CD4-positive, alpha-beta T cell treated with Interleukin-6 for 4 hours (primary cell): ENCODE data around the gene UBE2H.
"Not testable (repeated sequence)": the region's sequence is repeated elsewhere in the genome, so short reads cannot be mapped to it uniquely, and the experiment has no call there.

ENCODE experiments used
- DNase-seq: peaks from one replicate; pipeline ENCODE4 v3.0.0-alpha.2; 2020; ENCODE audit warnings: mixed read lengths

UBE2H gene

DNA sequence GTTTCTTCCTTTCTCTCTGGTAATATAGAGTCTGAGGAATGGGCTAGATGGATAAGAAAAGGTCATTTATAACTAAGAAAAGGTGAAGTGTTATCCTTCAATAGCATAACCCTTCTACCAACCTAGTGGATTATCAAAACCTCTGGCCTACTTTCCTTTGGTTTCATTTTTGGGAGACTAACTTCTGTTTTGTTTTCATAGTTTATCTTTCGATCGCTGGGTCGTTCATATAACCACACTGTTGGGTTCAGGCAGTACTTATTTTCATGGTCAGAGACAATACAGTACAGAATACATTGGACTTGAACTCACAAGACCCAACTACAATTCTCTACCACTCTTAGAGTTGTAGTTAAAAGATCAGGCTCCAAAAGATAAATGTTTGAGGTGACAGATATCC is 86.5 kb downstream of the UBE2H start:
- no peak for DNase-seq

GRCh38 chr7:129865925-129866201 is 86.9 kb downstream of the UBE2H start:
- DNase-seq = no peak

DNA sequence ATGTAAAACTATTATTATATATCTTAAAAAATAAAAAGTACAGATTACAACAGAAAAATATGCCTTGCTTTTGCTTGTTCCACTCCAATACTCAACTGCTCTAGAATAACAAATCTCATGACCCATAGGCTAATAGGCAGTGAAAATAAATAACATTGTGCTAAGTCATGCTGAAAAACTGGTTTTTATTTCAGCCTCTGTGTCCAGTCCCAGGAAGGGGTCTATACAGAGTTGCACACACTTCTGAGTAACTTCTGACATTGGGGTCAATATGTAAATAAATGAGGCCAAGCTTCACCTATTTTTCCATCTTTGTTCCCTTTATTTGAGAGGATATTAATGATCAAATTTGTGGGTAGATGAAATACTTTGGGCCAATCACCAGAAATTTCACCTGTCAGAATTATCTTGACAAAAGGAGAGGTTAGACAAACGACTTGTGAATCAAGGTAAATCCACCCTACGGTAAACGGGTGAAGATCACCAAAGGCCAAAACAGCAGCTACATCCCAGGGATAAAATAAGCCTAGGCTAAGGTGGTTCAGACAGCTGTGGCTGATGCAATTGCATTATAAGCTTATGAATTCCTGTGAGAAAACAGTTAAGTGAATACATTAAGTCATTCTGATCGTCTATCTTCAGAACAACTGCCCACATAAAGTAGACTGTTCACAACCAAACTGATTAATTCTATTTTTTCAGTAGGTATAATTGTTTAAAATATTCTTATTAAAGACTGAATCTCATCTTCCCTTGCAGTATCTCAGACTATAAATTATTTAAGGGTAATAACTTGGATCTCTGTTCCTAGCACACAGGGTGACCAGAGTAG is 87.5 kb downstream of the UBE2H start:
- no peak for DNase-seq

DNA sequence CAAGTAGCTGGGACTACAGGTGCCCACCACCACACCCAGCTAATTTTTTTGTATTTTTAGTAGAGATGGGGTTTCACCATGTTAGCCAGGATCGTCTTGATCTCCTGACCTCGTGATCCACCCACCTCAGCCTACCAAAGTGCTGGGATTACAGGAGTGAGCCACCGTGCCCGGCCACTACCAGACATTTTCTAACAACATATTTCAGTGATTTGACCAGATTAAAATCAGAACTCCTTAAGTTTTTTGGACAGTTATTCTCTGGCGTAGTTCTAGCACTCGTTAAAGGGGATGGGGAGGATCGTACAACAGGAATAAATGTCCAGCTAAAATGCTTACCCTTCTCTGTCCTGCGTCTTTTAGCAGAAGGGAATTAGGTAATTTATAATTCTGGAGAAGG is 88.1 kb downstream of the UBE2H start:
- DNase-seq = not testable (repeated sequence)

DNA sequence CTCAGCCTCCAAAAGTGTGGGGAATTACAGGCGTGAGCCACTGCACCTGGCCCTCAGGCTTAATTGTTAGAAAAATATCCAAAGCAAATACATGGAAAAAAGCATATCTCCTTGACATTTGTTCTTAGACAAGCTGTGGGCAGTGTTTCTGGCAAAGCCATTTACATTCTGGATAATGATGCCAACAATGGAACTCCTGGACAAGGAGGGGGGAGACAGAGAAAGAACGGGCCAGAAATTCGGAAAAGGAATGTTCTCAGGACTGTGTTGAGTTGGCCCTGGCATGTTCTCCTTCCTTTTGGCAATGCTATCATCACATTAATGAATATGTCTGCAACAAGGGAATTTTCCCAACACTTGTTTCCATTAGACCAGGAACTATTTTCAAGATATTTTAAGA is 88.7 kb downstream of the UBE2H start:
- DNase-seq = no peak

DNA sequence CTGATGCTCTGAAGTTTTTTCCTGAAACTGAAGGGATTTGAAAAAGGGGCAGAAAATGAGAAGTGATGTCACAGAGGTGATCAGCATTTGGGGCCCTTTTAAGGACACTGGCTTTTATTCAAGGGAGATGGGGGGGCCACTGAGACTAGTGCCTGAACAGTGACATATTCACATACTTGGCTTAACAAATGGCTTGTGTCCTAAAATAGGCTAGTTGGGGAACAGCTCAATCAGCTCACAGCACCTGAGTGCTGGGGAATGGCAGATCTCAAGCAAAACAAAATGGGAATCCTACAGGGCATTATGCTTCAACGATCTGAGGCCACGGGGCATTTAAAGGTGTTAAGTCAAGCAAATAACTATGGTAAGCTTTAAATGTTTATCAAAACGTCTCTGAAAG is 90.1 kb downstream of the UBE2H start:
- DNase-seq = no peak

GRCh38 chr7:129860784-129861183 is 92.0 kb downstream of the UBE2H start:
- not testable (repeated sequence) for DNase-seq

DNA sequence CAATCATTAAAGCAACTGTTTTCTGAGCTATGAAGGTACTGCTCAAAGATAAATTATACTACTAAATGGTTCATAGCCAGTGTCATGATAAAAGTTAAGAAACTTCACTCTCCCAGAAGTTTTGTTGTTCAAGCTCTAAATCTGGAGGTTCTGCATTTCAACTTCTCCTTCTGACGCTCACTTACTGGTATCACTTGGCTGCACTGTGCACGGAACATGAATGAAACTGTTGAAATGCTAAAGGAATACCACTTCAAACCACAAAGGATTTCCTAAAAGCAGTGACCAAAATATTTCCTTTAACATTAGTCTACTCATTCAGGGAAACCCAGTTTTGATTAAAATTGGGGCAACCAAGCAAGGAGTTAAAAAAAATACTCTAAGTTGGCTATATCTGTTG is 93.6 kb downstream of the UBE2H start:
- no peak for DNase-seq

GRCh38 chr7:129858490-129858889 is 94.3 kb downstream of the UBE2H start:
- no peak for DNase-seq

GRCh38 chr7:129857313-129857712 is 95.4 kb downstream of the UBE2H start:
- no peak for DNase-seq

DNA sequence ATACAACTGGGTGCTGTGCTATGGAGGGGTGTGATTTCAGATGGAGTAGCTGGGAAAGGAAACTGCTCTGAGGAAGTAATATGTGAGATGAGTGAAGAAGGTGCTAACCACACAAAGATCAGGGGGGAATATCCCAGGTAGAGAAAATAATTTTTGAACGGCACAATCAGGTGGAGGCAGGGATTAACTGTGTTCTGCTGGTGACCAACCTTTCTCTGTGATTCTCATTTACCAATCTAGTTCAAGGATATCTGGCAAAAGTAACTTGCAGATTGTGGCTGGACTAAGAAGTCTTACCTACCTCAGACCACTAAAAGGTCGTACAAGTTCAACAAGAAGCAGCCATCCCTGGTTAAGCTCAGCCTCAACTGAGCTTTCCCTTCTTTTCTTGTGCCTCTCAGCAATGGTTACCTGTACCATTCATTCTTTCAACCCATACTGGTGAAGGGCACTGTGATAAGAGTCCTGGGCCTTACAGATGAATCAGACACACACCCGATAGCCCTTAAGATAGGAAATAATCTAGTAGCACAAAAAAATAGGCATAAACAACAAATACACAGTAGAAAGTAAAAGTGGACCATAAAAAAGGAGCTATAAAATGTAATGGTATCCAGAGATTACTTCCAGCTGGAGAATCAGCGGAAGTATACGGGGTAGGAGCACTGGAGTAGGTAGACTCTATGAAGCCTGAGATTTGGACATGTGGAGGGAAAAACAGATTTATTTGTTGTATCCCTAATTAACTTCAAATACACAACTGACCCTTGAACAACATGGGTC is 96.6 kb downstream of the UBE2H start:
- DNase-seq = no peak

GRCh38 chr7:129855234-129855673 is 97.5 kb downstream of the UBE2H start:
- DNase-seq = no peak

DNA sequence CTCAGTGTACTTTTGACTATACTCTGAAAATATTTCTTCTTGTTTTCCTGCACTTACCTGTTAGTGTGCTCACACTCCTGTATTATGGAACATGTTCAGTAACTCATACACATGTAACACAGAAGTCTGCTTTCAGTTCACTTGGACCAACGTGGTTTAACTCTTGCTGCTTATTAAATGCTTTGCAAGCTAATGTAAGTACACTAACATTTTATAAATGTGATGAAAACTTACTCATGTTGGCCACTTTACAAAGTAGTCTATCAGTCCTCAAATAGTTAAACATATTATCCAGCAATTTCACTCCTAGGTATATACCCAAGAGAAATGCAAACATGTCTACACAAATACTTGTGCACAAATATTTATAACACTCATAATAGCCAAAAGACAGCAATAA is 98.4 kb downstream of the UBE2H start:
- no peak for DNase-seq

DNA sequence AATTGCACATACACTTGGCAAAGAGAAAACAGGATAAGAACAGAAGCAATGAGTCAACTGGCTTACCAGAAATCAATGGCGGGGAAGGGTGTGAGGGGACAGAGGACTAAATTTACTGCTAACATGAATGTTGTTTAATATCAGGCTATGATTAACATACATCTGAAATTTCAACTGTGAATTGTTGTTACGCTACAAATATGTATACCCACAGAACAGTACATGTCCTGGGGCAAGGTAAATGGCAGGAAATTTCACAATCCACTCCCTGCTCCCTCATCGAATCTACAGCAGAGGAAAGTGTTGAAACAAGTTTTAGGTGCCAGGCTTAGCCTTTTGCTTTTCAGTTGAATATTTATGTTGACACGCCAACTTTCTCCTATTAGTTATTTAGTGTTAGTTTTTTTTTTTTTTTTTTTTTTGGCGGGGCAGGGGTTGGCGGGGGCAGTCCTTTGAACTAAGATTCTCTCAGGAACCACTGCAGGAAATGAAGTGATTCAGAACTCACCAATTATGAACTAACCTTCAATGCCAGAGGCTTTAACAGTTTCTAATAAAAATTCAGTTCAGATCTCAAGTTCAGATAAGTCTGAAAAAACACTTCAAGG is 99.0 kb downstream of the UBE2H start:
- DNase-seq = no peak

- DNase-seq = no peak
Measured at GRCh38 chr7:129851809-129852208, 101.0 kb downstream of the UBE2H start.

- no peak for DNase-seq
Measured at GRCh38 chr7:129851174-129851573, 101.6 kb downstream of the UBE2H start.

DNA sequence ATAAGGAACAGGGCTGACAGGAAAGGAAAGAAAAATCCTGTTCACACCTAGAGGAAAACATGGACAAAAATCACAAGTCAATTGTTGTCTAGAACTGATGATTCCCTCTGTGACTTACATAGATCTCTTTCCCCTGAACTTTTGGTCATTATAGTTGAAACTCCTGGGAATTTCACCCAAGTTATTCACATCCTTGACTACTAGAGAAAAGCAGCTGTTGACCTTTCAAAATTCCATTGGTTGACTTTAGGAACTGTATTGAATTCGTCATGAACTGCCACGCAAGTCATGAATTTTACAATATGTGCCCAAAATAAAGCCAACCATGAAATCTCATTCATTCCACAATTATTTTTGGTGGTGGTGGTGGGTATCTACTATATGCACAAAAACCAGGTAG is 104.3 kb downstream of the UBE2H start:
- no peak for DNase-seq

DNA sequence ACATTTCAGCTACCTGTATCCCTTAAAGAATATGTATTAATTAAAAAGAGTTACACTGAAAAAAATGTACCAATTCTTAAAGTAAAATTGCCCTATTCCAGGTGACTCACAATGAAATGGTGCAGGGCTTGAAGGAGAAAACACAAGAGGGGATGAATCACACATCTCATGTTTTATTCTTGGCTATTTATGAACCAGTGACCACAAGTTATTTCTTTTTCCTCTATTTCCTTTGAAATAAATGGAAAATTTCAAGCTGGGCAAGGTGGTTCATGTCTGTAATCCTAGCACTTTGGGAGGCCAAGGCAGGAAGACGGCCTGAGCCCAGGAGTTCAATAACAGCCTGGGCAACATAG is 106.8 kb downstream of the UBE2H start:
- no peak for DNase-seq

DNA sequence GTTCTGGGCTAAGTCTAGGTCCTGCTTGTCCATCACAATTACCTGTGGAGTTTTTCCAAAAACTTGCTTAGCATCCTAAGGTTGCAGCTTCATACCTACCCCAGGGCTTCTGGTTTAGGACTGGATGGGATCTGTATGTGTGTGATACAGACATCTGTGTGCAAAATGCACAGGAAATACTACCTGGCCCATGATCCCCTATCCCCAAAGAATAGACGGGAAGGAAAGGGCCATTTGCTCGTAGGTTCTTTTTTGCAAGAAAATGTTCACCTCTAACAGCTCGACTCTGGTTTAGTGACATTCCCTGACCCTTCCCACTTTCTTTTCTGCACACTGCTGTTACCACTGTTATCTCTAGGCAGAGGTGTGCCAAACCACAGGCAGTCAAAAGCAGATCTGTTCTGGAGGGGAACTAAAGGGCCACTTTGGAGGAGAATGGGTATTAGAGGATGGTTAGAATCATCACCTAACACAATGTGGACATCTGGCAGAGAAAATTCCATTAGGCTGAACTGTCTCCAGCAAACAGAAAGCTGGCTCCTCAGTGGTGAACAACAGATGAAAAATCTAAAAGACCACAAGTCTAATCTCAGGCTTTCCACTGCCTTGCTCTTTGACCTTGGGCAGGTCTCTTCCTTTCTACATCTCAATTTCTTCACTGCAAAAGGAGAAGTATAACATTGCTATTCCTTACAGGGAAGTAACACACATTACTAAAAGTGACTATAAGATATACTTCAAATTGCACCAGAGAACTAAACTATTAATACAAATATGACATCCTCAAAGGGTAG is 107.4 kb downstream of the UBE2H start:
- DNase-seq = no peak

- peak; percentile 16 for DNase-seq
Measured at GRCh38 chr7:129843978-129844840, 108.6 kb downstream of the UBE2H start.

GRCh38 chr7:129843365-129843898 is 109.3 kb downstream of the UBE2H start:
- no peak for DNase-seq

DNA sequence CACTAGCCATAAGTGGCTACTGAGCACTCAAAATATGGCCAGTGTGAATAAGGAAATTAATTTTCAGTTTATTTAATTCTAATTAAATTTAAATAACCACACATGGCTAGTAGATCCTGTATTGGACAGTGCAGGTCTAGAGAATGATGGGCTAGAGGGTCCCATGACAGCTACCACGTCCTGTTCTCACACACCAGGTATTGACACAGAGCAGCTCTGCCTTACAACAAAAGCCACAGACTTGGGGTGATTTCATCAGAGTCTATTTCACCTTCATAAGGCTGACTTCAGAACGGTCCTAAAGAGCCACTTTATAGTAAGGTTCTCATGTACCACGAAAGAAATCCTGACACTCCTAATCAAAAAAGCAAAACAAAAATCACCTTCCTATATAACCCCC is 111.3 kb downstream of the UBE2H start:
- no peak for DNase-seq
